HepG2 (cell line): Measurements from ENCODE around the gene DPEP3. TPM values are rescaled to one million over a fixed set of nuclear protein-coding genes. Genes with fewer than 3 reads are reported as not detected.
A peak's percentile ranks its signal among the peaks of the same experiment; 100 is the strongest.
"Not testable (repeated sequence)": the region's sequence is repeated elsewhere in the genome, so short reads cannot be mapped to it uniquely, and the experiment has no call there.

ENCODE experiments used
- MIER3 ChIP-seq: IDR thresholded peaks from 2 replicates; pipeline ENCODE4 v1.6.1; 2016; ENCODE audit warnings: missing compliant biosample characterization, borderline replicate concordance
- MIXL1 ChIP-seq: IDR thresholded peaks from 2 replicates; pipeline ENCODE4 v1.6.1; 2016
- SAP130 ChIP-seq: IDR thresholded peaks from 2 replicates; pipeline ENCODE4 v1.6.1; 2016; ENCODE audit warnings: low read depth
- SOX6 ChIP-seq, 2 experiments: fragments of 450-650 bp in 1 of 2; sonication (generic) in 1 of 2; formaldehyde crosslinking in 1 of 2; IDR thresholded peaks; 2 replicates each; pipeline versions ENCODE4 v1.4.0 to v1.6.1; 2017 to 2020; ENCODE audit warnings: antibody characterized with exemption in 1 of 2, mild to moderate bottlenecking in 1 of 2, missing genetic modification reagents in 1 of 2
- TARDBP ChIP-seq: sonication (generic); formaldehyde crosslinking; IDR thresholded peaks from 2 replicates; pipeline ENCODE4 v1.8.0; 2022; ENCODE audit warnings: mild to moderate bottlenecking, missing genetic modification reagents
- ZNF318 ChIP-seq: sonication (generic); formaldehyde crosslinking; IDR thresholded peaks from 2 replicates; pipeline ENCODE4 v1.4.0; 2020; ENCODE audit warnings: mild to moderate bottlenecking, missing genetic modification reagents
- ZNF572 ChIP-seq: sonication (generic); formaldehyde crosslinking; IDR thresholded peaks from 2 replicates; pipeline ENCODE4 v1.5.1; 2020; ENCODE audit warnings: mild to moderate bottlenecking, missing genetic modification reagents
- polyA plus RNA-seq, 8 experiments: library from polyadenylated mRNA; depleted of rRNA in 3 of 8; stranded (reverse) in 7 of 8; unstranded in 1 of 8; fragments of >200 nt; fragmentation: Illumina TruSeq in 4 of 8; extraction: Trizol in 4 of 8; gene quantifications; 2 replicates each; pipeline versions ENCODE4 v1.2.1 to v1.2.3, GENCODE V29; 2011 to 2016; ENCODE audit warnings: low read depth in 4 of 8, missing spikeins in 1 of 8, mixed read lengths in 1 of 8; ENCODE audit not compliant: insufficient read depth in 1 of 8
- total RNA-seq, 5 experiments: library from RNA; depleted of rRNA; stranded (reverse); fragments of >200 nt; fragmentation: Illumina TruSeq; extraction: Trizol; gene quantifications; 2 replicates each; pipeline ENCODE4 v1.2.3, GENCODE V29; 2016; ENCODE audit warnings: low read depth in 1 of 5
- TF ChIP-seq, protein P1 (sequence below): sonication (generic); formaldehyde crosslinking; IDR thresholded peaks from 2 replicates; pipeline ENCODE4 v1.8.1; 2023; ENCODE audit warnings: mild to moderate bottlenecking, moderate library complexity, missing genetic modification reagents
- TF ChIP-seq, protein P2 (sequence below): sonication (generic); formaldehyde crosslinking; IDR thresholded peaks from 2 replicates; pipeline ENCODE4 v1.5.1; 2020; ENCODE audit warnings: mild to moderate bottlenecking, missing genetic modification reagents
- TF ChIP-seq, protein P3 (sequence below): IDR thresholded peaks from 2 replicates; pipeline ENCODE4 v1.6.1; 2016; ENCODE audit warnings: missing compliant biosample characterization, missing genetic modification reagents, borderline replicate concordance
- TF ChIP-seq, protein P4 (sequence below): sonication (generic); formaldehyde crosslinking; IDR thresholded peaks from 2 replicates; pipeline ENCODE4 v1.8.0; 2022; ENCODE audit warnings: mild to moderate bottlenecking, missing genetic modification reagents, borderline replicate concordance

Gene DPEP3
- total and polyA plus RNA-seq, 2 of the 13 experiments (the other 11 are each of a cell fraction or from before 2014, with no cell fraction given): not detected

DNA sequence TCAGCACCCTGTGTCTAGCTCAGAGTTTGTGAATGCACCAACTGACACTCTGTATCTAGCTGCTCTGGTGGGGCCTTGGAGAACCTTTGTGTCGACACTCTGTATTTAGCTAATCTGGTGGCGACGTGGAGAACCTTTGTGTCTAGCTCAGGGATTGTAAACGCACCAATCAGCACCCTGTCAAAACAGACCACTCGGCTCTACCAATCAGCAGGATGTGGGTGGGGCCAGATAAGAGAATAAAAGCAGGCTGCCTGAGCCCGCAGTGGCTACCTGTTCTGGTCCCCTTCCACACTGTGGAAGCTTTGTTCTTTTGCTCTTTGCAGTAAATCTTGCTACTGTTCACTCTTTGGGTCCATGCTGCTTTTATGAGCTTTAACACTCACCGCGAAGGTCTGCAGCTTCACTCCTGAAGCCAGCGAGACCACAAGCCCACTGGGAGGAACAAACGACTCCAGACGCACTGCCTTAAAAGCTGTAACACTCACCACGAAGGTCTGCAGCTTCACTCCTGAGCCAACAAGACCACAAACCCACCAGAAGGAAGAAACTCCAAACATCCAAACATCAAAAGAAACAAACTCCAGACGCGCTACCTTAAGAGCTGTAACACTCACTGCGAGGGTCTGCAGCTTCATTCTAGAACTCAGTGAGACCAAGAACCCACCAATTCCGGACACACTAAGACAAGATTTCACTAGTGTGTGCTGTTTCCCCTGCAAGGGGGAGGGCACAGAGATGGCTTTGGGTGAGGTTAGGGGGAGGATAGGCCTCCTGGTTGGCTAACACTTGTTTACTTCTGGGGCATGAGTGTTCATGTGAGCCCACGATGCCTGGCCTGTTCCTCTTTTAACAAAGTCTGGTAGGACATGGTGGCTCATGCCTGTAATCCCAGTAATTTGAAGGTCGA is 18.7 kb upstream of the DPEP3 start, which contains the start of gene DPEP2 (continued):
- TF ChIP-seq ZNF318 (CRISPR knock-in tag) (0 out of 2 replicates have a peak, but pooled peaks have one; percentile 31), MIXL1 (peak; percentile 35; the same call in 1 of the 2 replicates), SOX6 (CRISPR knock-in tag; IDR thresholded peaks at IDR 0.05) (peak; percentile 51), ZNF572 (0 out of 2 replicates have a peak, but pooled peaks have one; percentile 22), SAP130 (CRISPR knock-in tag) (peak; percentile 53), MIER3 (CRISPR knock-in tag) (peak; percentile 43; the same call in 1 of the 2 replicates), TARDBP (CRISPR knock-in tag) (peak; percentile 67)
- TF ChIP-seq, protein P1, sequence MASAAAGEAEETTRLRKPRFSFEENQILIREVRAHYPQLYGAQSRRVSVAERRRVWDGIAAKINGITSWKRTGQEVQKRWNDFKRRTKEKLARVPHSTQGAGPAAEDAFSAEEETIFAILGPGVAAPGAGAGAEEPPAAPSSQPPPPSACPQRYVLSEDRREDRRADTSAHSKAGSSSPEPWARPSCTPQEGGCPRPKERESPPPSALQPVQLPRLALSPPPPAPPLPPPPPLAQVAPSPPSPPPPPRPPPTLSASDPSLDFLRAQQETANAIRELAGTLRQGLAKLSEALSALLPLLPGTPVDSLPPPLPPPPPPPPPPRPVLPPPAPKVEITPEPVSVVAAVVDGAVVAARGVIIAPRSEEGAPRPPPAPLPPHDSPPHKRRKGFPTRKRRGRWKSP (CRISPR knock-in tag): peak; percentile 18; the same call in 1 of the 2 replicates
- TF ChIP-seq, protein P2, sequence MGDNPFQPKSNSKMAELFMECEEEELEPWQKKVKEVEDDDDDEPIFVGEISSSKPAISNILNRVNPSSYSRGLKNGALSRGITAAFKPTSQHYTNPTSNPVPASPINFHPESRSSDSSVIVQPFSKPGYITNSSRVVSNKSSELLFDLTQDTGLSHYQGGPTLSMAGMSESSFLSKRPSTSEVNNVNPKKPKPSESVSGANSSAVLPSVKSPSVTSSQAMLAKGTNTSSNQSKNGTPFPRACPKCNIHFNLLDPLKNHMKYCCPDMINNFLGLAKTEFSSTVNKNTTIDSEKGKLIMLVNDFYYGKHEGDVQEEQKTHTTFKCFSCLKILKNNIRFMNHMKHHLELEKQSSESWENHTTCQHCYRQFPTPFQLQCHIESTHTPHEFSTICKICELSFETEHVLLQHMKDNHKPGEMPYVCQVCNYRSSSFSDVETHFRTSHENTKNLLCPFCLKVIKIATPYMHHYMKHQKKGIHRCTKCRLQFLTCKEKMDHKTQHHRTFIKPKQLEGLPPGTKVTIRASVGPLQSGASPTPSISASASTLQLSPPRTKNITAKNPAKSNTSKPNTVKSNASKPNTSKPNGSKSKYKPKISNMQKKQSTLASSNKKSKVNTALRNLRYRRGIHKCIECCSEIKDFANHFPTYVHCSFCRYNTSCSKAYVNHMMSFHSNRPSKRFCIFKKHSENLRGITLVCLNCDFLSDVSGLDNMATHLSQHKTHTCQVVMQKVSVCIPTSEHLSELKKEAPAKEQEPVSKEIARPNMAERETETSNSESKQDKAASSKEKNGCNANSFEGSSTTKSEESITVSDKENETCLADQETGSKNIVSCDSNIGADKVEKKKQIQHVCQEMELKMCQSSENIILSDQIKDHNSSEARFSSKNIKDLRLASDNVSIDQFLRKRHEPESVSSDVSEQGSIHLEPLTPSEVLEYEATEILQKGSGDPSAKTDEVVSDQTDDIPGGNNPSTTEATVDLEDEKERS: peak; percentile 88
- TF ChIP-seq, protein P3, sequence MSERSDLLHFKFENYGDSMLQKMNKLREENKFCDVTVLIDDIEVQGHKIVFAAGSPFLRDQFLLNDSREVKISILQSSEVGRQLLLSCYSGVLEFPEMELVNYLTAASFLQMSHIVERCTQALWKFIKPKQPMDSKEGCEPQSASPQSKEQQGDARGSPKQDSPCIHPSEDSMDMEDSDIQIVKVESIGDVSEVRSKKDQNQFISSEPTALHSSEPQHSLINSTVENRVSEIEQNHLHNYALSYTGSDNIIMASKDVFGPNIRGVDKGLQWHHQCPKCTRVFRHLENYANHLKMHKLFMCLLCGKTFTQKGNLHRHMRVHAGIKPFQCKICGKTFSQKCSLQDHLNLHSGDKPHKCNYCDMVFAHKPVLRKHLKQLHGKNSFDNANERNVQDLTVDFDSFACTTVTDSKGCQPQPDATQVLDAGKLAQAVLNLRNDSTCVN (CRISPR knock-in tag): peak; percentile 34; the same call in 1 of the 2 replicates
- TF ChIP-seq SOX6 (IDR thresholded peaks at IDR 0.05): not testable (repeated sequence)
- TF ChIP-seq, protein P4, sequence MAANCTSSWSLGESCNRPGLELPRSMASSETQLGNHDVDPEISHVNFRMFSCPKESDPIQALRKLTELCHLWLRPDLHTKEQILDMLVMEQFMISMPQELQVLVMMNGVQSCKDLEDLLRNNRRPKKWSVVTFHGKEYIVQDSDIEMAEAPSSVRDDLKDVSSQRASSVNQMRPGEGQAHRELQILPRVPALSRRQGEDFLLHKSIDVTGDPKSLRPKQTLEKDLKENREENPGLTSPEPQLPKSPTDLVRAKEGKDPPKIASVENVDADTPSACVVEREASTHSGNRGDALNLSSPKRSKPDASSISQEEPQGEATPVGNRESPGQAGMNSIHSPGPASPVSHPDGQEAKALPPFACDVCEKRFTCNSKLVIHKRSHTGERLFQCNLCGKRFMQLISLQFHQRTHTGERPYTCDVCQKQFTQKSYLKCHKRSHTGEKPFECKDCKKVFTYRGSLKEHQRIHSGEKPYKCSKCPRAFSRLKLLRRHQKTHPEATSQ: 0 out of 2 replicates have a peak, but pooled peaks have one; percentile 46
